ENCODE data around the gene CDR2. TPM values are rescaled to one million over a fixed set of nuclear protein-coding genes. Genes with fewer than 3 reads are reported as not detected.

Gene CDR2
- total and polyA plus RNA-seq, 9 donors: 12.7 to 30.3 (median 22.9) TPM

- DNase-seq: peak in 1 of 5 donors; percentile 25
- Histone ChIP-seq H3K4me3 (no peak overlapping the region), H3K27ac (no peak overlapping the region), H3K27me3 (no peaks in the 10 kb centered on the region), H3K36me3 (no peaks in the 10 kb centered on the region), H3K9me3 (no peaks in the 10 kb centered on the region), H3K4me1 (ENCODE audit: insufficient read depth) (peaks cover 2% of the 10 kb centered on the region)
- intact Hi-C loops (cut with DNase I): no loop called here
- no peak for TF ChIP-seq POLR2A (IDR thresholded peaks at IDR 0.05)
- TF ChIP-seq, protein P1, sequence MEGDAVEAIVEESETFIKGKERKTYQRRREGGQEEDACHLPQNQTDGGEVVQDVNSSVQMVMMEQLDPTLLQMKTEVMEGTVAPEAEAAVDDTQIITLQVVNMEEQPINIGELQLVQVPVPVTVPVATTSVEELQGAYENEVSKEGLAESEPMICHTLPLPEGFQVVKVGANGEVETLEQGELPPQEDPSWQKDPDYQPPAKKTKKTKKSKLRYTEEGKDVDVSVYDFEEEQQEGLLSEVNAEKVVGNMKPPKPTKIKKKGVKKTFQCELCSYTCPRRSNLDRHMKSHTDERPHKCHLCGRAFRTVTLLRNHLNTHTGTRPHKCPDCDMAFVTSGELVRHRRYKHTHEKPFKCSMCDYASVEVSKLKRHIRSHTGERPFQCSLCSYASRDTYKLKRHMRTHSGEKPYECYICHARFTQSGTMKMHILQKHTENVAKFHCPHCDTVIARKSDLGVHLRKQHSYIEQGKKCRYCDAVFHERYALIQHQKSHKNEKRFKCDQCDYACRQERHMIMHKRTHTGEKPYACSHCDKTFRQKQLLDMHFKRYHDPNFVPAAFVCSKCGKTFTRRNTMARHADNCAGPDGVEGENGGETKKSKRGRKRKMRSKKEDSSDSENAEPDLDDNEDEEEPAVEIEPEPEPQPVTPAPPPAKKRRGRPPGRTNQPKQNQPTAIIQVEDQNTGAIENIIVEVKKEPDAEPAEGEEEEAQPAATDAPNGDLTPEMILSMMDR (IDR thresholded peaks at IDR 0.05): no peak
- TF ChIP-seq EP300 (IDR thresholded peaks at IDR 0.05): no peak
- WGBS, 3 donors: 83 to 85% (median 84%) methylated on average over 18 of the region's 18 CpGs
Observed at GRCh38 chr16:22318690-22319358, 55.6 kb downstream of the CDR2 start.

DNA sequence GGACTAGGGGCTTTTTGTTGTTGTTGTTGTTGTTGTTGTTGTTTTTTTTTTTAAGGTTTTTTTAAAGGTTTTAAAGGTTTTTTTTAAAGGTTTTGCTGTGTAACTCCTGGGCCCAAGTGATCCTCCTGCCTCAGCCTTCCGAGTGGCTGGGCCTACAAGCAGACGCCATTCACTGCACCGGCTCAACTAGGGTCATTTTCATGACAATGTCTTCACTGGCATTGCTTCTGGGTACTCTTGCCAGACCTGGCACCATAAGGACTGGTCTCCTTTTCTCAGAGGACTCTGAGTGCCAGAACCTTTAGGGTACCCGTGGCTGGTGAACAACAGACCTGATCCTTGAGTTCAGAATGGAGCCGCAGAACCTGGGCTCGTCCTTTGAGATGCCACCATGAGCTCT is 56.8 kb downstream of the CDR2 start:
- no peak overlapping the region for H3K27ac ChIP-seq
- WGBS, 3 donors: 84 to 94% (median 91%) methylated on average over 6 of the region's 6 CpGs

GRCh38 chr16:22317001-22317530 is 57.4 kb downstream of the CDR2 start:
- TF ChIP-seq POLR2A (IDR thresholded peaks at IDR 0.05): no peak
- TF ChIP-seq, protein P1 (IDR thresholded peaks at IDR 0.05): no peak
- TF ChIP-seq EP300 (IDR thresholded peaks at IDR 0.05): no peak
- no peak for DNase-seq
- intact Hi-C loops (cut with DNase I): no loop called here
- WGBS, 3 donors: 83 to 87% (median 83%) methylated on average over 17 of the region's 17 CpGs
- Histone ChIP-seq H3K27me3 (no peaks in the 10 kb centered on the region), H3K36me3 (no peaks in the 10 kb centered on the region), H3K27ac (no peak overlapping the region), H3K9me3 (no peaks in the 10 kb centered on the region), H3K4me3 (no peak overlapping the region), H3K4me1 (ENCODE audit: insufficient read depth) (peaks cover 2% of the 10 kb centered on the region)

More for the DNA sequence above, 56.8 kb downstream of the CDR2 start:
- no peak for DNase-seq
- TF ChIP-seq, protein P1 (IDR thresholded peaks at IDR 0.05): no peak
- TF ChIP-seq EP300 (IDR thresholded peaks at IDR 0.05) (no peak), POLR2A (IDR thresholded peaks at IDR 0.05) (no peak)
- Histone ChIP-seq H3K36me3 (no peaks in the 10 kb centered on the region), H3K4me1 (ENCODE audit: insufficient read depth) (peaks cover 2% of the 10 kb centered on the region), H3K9me3 (no peaks in the 10 kb centered on the region), H3K27me3 (no peaks in the 10 kb centered on the region), H3K4me3 (no peak overlapping the region)
- intact Hi-C loops (cut with DNase I): no loop called here

DNA sequence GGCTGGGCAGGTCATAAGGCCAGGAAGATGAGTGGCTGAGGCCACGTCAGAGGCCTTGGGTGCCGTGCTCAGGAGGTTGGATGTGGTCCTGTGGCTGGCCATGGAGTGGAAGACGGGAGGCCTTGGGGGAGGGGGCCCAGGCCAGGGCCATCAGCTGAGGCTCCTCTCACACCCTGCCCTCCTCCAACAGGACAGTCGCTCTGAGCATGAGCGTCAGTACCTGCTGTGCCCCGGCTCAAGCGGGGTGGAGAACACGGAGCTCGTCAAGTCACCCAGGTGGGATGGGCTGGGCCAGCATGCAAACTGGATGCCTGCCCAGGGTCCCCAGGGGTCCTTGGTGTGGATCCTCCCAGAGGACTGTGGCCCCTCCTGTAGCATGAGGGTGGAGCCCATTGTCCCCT is 58.0 kb downstream of the CDR2 start:
- TF ChIP-seq EP300 (IDR thresholded peaks at IDR 0.05): no peak
- TF ChIP-seq, protein P1 (IDR thresholded peaks at IDR 0.05): no peak
- no peak for TF ChIP-seq POLR2A (IDR thresholded peaks at IDR 0.05)
- Histone ChIP-seq H3K4me1 (ENCODE audit: insufficient read depth) (peaks cover under 1% of the 10 kb centered on the region), H3K4me3 (no peak overlapping the region), H3K9me3 (no peaks in the 10 kb centered on the region), H3K27me3 (no peaks in the 10 kb centered on the region), H3K36me3 (no peaks in the 10 kb centered on the region), H3K27ac (no peak overlapping the region)
- intact Hi-C loops (cut with DNase I): no loop called here
- DNase-seq: peak in 2 of 5 donors; percentile 14 to 19
- WGBS, 3 donors: 85 to 89% (median 86%) methylated on average over 9 of the region's 9 CpGs

Data from ovary (tissue), 9 donors.